SJSA1 (cell line): Measurements from ENCODE around the gene FYN. TPM values are rescaled to one million over a fixed set of nuclear protein-coding genes. Genes with fewer than 3 reads are reported as not detected.
"Not testable (repeated sequence)": the region's sequence is repeated elsewhere in the genome, so short reads cannot be mapped to it uniquely, and the experiment has no call there.

Experiments
- DNase-seq, 2 experiments: peaks; one replicate each; pipeline ENCODE4 v3.0.0-alpha.2; 2015 to 2020; ENCODE audit warnings: low spot score in 2 of 2, low read depth in 1 of 2
- H3K27ac ChIP-seq: fragments of 250-450 bp; sonication (Bioruptor Pico); 2 replicates; pipeline ENCODE4 v1.5.1; 2020; ENCODE audit warnings: mild to moderate bottlenecking, moderate library complexity
- H3K27me3 ChIP-seq: fragments of 250-450 bp; sonication (Bioruptor Pico); replicated peaks from 2 replicates; pipeline ENCODE4 v1.5.1; 2020; ENCODE audit warnings: mild to moderate bottlenecking, moderate library complexity
- H3K36me3 ChIP-seq: fragments of 250-450 bp; sonication (Bioruptor Pico); 2 replicates; pipeline ENCODE4 v1.5.1; 2020; ENCODE audit warnings: mild to moderate bottlenecking
- H3K4me1 ChIP-seq: fragments of 250-450 bp; sonication (Bioruptor Pico); replicated peaks from 2 replicates; pipeline ENCODE4 v1.6.1; 2021; ENCODE audit warnings: mild to moderate bottlenecking
- H3K4me3 ChIP-seq: fragments of 250-450 bp; sonication (Bioruptor Pico); 2 replicates; pipeline ENCODE4 v1.5.1; 2020; ENCODE audit warnings: mild to moderate bottlenecking
- H3K9me3 ChIP-seq: fragments of 250-450 bp; sonication (Bioruptor Pico); replicated peaks from 2 replicates; pipeline ENCODE4 v1.5.1; 2020; ENCODE audit warnings: mild to moderate bottlenecking
- total RNA-seq: library from RNA; depleted of rRNA; stranded (reverse); fragments of >200 nt; shearing (Covaris generic); gene quantifications from 2 replicates; pipeline ENCODE4 v1.2.3, GENCODE V29; 2014

FYN gene
- total RNA-seq, 1 experiment from 2014 or later: 53.4 TPM

DNA sequence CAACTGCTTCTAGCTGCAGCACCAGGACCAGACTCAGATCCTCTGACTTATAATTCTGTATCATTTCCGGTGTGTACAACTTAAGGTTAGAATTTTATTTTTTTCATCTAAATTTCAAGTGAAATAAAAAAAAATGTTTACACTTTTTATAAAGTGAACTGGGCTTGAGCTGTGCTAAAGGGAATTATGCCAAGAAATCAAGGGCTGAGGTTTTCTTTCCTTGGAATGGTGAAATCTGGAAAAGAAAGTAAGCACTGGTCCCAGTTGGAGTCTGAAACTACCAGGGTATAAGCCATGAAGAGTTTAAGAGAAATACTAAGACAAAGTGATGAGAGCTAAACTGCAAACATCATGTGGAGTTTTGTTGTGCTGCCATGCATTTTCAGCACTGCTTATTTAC is 21.7 kb upstream of the FYN start:
- Histone ChIP-seq H3K9me3 (no peaks in the 10 kb centered on the region), H3K36me3 (no peaks in the 10 kb centered on the region), H3K4me1 (peaks cover 20% of the 10 kb centered on the region), H3K27me3 (no peaks in the 10 kb centered on the region), H3K4me3 (no peak overlapping the region), H3K27ac (no peak overlapping the region)
- no peak for DNase-seq

DNA sequence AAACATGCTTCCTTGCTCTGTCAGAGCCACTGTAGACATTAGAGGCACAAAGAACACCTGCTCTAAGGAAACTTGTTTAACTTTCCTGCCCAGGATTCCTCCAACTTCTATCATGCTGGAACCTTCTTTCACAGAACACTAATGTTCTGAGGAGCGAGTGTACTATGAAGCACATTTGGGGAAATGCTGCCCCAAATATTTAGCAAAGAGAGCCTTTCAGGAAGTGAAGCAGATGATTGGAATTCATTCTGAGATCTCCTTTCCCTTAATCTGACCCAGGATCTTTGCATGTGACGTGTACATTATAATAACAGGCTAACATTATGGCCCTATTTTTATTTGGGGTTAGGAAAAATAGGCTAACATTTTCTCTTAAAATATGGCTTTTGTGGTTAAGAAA is 21.0 kb upstream of the FYN start:
- Histone ChIP-seq H3K27ac (0 out of 2 replicates have a peak overlapping the region, but pooled peaks have one; percentile 35), H3K36me3 (no peaks in the 10 kb centered on the region), H3K9me3 (no peaks in the 10 kb centered on the region), H3K27me3 (no peaks in the 10 kb centered on the region), H3K4me1 (peaks cover 20% of the 10 kb centered on the region), H3K4me3 (no peak overlapping the region)
- peak in 1 of 2 experiments; percentile 19 for DNase-seq

- Histone ChIP-seq H3K4me3 (no peak overlapping the region), H3K36me3 (no peaks in the 10 kb centered on the region), H3K27me3 (no peaks in the 10 kb centered on the region), H3K4me1 (peaks cover 20% of the 10 kb centered on the region), H3K9me3 (no peaks in the 10 kb centered on the region), H3K27ac (no peak overlapping the region)
- DNase-seq: no peak
Observed at GRCh38 chr6:111892431-111892830, 19.2 kb upstream of the FYN start.

DNA sequence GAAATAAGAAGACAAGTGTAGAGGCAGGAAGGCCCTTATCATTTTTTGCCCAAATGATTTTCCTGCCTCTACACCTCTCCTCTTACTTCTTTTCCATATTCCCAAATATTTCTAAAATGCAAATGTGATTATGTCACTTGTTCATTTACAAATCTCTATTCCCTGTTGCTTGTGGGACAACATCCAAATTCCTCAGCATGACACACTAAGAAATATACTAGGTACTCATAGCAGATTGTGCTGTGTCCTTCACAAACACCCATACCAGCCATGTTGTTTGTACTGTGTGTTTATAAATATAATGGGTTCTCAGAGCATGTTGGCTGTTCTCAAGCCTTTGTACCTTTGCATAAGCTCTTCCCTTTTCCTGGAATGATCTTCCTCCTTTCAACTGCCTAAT is 17.7 kb upstream of the FYN start:
- Histone ChIP-seq H3K27me3 (no peaks in the 10 kb centered on the region), H3K4me3 (no peak overlapping the region), H3K27ac (no peak overlapping the region), H3K36me3 (no peaks in the 10 kb centered on the region), H3K4me1 (peaks cover 20% of the 10 kb centered on the region), H3K9me3 (no peaks in the 10 kb centered on the region; the same call in 1 of the 2 replicates)
- DNase-seq: no peak

DNA sequence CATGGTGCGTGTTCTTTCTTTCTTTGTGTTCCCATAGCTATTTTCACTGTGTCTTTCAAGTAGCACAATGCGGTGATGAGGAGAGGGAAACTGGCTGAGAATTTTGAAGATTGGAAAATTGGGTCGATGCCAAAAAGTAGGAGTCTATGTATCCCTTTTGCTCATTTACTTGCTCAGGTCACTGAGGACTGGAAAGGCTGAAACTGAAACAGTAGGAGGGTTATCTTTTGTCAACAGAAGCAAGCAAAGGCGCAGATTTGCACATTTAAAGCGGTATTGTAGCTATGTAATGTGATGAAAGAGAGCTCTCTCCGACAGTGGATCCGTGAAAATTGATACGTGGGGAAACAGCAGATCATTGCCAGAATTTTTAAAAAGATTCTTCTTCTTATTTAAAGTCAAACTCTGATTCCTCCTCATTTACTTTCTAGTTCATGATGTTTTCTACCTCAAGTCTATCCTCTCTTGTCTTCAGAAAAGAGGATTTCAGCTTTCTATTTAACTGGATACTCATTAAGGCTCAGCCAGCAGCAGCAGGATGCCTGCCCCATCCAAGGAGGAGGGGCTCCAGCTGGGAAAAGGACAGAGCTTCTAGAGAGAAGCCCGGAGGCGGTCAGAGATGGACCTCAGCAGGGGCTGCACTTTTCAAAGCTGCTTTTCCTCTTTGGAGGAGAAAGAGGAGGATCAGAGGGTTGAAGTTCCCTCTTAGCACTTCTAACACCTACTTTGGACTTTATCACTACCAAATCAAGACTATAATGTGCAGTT is 15.9 kb upstream of the FYN start:
- H3K27ac ChIP-seq: no peak overlapping the region
- H3K4me1 ChIP-seq: peaks cover 7% of the 10 kb centered on the region
- DNase-seq: no peak
- no peaks in the 10 kb centered on the region for H3K36me3 ChIP-seq
- no peak overlapping the region for H3K4me3 ChIP-seq
- no peaks in the 10 kb centered on the region for H3K27me3 ChIP-seq
- H3K9me3 ChIP-seq: no peaks in the 10 kb centered on the region; the same call in 1 of the 2 replicates

DNA sequence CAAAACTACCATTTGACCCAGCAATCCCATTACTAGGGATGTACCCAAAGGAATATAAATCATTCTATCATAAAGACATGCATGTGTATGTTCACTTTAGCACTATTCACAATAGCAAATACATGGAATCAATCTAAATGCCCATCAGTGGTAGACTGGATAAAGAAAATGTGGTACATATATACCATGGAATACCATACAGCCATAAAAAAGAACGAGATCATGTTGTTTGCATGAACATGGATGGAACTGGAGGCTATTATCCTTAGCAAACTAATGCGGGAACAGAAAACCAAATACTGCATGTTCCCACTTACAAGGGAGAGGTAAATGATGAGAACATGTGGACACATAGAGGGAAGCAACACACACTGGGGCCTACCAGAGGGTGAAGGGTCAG is 13.5 kb upstream of the FYN start:
- H3K36me3 ChIP-seq: not testable (repeated sequence)

DNA sequence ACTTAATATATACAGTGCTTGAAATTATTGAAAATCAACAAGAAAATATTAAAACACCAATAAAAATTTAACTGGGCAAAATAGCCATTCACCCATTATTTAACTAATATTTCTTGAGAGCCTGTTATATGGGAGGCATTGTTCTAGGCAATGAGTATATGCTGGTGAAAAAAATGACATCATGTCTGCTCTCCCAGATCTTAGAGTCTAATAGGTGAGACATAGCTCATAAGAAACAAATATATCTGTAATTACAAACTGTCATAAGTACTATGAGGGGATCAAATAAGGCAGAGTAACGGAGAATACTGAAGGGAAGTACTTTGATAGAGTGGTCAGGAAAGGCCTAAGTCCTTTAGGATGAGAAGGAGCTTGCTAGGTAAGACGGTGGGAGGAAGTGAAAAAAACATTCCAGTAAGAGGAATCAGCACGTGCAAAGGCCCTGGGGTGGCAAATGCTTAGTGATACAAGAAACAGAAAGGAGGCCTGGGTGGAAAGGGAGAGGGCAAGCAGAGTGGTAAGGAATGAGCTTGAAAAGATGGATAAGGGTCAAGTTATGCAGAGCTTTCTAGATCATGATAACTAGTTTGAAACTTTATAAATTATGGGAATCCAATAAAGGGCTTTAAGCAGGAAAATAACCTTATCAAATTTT is 12.2 kb upstream of the FYN start:
- Histone ChIP-seq H3K4me3 (no peak overlapping the region), H3K36me3 (no peaks in the 10 kb centered on the region), H3K27me3 (no peaks in the 10 kb centered on the region), H3K27ac (no peak overlapping the region), H3K9me3 (no peaks in the 10 kb centered on the region; the same call in 1 of the 2 replicates), H3K4me1 (peaks cover 3% of the 10 kb centered on the region)
- no peak for DNase-seq

More for the DNA sequence above, 13.5 kb upstream of the FYN start:
- not testable (repeated sequence) for DNase-seq, H3K9me3 ChIP-seq, H3K27me3 ChIP-seq, H3K4me1 ChIP-seq, H3K4me3 ChIP-seq, H3K27ac ChIP-seq

GRCh38 chr6:111884068-111884467 is 10.8 kb upstream of the FYN start:
- no peaks in the 10 kb centered on the region for H3K36me3 ChIP-seq
- H3K27me3 ChIP-seq: no peaks in the 10 kb centered on the region
- H3K27ac ChIP-seq: no peak overlapping the region
- no peak for DNase-seq
- no peaks in the 10 kb centered on the region; the same call in 1 of the 2 replicates for H3K9me3 ChIP-seq
- no peak overlapping the region for H3K4me3 ChIP-seq
- peaks cover 12% of the 10 kb centered on the region for H3K4me1 ChIP-seq

- H3K36me3 ChIP-seq: no peaks in the 10 kb centered on the region
- DNase-seq: peak in 1 of 2 experiments; percentile 54
- H3K9me3 ChIP-seq: no peaks in the 10 kb centered on the region
- H3K27me3 ChIP-seq: no peaks in the 10 kb centered on the region
- no peak overlapping the region for H3K4me3 ChIP-seq
- peak overlapping the region; percentile 49 for H3K27ac ChIP-seq
- H3K4me1 ChIP-seq: peaks cover 12% of the 10 kb centered on the region
Observed at GRCh38 chr6:111880181-111880888, 7.1 kb upstream of the FYN start.

GRCh38 chr6:111875741-111876140 is 2.5 kb upstream of the FYN start:
- Histone ChIP-seq H3K36me3 (peaks cover 6% of the 10 kb centered on the region; the same call in 1 of the 2 replicates), H3K9me3 (no peaks in the 10 kb centered on the region), H3K4me3 (no peak overlapping the region), H3K27me3 (no peaks in the 10 kb centered on the region), H3K4me1 (peaks cover 22% of the 10 kb centered on the region), H3K27ac (no peak overlapping the region)
- no peak for DNase-seq

DNA sequence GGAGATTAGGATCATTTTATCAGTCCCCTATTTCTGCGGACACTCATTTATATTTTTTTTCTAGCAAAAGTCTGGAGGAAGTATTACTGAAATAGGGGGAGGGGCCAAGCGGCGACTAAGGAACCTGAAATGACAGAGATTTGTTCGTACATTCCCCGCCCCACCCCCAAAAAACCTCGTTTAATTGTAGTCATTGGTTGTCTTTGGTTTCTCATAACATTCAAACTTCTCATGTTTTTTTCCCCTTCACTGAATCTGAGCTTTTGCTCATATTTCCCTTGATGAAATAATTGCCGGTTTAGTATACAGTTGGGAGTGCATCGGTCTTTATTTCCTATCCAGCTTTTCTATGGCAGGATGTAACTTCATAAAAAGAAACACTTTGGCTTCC is 768 bp upstream of the FYN start:
- peaks cover 6% of the 10 kb centered on the region; the same call in 1 of the 2 replicates for H3K36me3 ChIP-seq
- H3K4me1 ChIP-seq: peaks cover 12% of the 10 kb centered on the region
- no peak overlapping the region for H3K27ac ChIP-seq
- H3K4me3 ChIP-seq: peak overlapping the region; percentile 82
- no peaks in the 10 kb centered on the region for H3K9me3 ChIP-seq
- no peak for DNase-seq
- H3K27me3 ChIP-seq: no peaks in the 10 kb centered on the region

DNA sequence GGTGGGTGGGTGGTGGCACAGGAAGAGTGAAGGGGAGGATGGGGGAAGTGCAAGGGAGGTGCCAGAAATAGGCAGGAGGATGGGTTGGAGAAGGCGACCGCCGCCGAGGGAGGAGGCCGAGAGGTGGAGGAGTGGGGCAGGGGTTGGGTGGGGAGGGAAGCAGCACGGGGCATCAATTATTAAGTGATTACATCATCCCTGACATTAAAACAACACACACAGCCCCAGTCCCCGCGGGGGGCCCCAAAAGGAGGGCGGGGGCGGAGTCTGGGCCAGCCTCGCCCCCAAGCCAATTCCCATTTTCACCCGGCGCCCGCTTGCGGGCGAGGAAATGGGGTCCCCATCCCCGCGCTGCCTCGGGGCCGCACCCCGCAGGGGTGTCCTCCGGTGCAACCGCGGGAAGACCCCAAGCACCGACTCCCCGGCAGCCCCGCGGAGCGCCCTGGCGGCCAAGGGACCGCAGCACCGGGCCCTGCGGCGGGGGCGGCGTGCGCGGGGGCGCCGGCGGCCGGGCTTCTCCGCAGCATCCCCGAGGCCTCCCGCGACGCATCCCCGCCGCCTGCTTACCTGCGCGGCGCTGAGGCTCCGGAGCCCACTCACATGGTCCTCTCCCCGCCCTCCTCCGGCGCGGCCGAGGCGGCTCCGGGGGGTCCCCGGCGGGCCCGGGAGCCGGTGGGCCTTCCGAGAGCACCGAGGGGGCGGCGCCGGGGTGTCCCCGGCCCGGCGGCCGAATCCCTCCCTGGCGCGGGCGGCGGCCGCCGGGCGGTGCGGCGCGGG is 663 bp downstream of the FYN start:
- H3K27ac ChIP-seq: peak overlapping the region; percentile 43

GRCh38 chr6:111871725-111872400 is 1.4 kb downstream of the FYN start:
- Histone ChIP-seq H3K27me3 (no peaks in the 10 kb centered on the region), H3K27ac (no peak overlapping the region), H3K36me3 (peaks cover 6% of the 10 kb centered on the region; the same call in 1 of the 2 replicates), H3K9me3 (no peaks in the 10 kb centered on the region), H3K4me3 (peak overlapping the region; percentile 82), H3K4me1 (peaks cover 12% of the 10 kb centered on the region)
- DNase-seq: peak in 1 of 2 experiments; percentile 39

More for the DNA sequence above, 663 bp downstream of the FYN start:
- DNase-seq: peak; percentile 50 to 52
- Histone ChIP-seq H3K27me3 (no peaks in the 10 kb centered on the region), H3K36me3 (peaks cover 6% of the 10 kb centered on the region; the same call in 1 of the 2 replicates), H3K4me1 (peaks cover 12% of the 10 kb centered on the region), H3K9me3 (no peaks in the 10 kb centered on the region), H3K4me3 (peak overlapping the region; percentile 82)
